Retinal pigment epithelial cell (primary cell): ENCODE data around the gene ZNF684.

Experiments
- DNase-seq: peaks from one replicate; pipeline ENCODE4 v3.0.0-alpha.2; 2010; ENCODE audit warnings: low read depth
- H3K4me3 ChIP-seq: 2 replicates; pipeline ENCODE4 v1.5.1; 2011; ENCODE audit warnings: mild to moderate bottlenecking, low read length, control low read depth, moderate library complexity
- CTCF ChIP-seq: conservative IDR thresholded peaks from 2 replicates; pipeline ENCODE4 v1.5.1; 2011; ENCODE audit warnings: low read depth, low read length, control low read depth, inconsistent platforms

Gene ZNF684

DNA sequence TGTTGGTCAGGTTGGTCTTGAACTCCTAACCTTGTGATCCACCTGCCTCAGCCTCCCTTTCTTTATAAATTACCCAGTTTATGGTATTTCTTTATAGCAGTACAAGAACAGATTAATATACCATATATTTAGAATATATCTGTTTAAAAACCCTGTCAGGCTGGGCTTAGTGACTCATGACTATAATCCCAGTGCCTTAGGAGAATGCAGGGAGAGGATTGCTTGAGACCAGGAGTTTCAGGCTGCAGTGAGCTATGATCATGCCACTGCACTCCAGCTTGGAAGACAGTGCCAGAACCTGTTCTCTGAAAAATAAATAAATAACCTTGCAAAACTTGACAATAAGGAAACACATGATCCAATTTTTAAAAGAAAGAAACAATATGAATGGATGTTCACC, 43.9 kb downstream of the ZNF684 start:
- no peak overlapping the region for H3K4me3 ChIP-seq
- TF ChIP-seq CTCF, result no peak
- peak; percentile 64 for DNase-seq

- no peak overlapping the region for H3K4me3 ChIP-seq
- no peak for TF ChIP-seq CTCF
- DNase-seq, result no peak
Measured at GRCh38 chr1:40582116-40582515, 50.7 kb downstream of the ZNF684 start.

- H3K4me3 ChIP-seq, result no peak overlapping the region
- TF ChIP-seq CTCF, result no peak
- no peak for DNase-seq
Measured at GRCh38 chr1:40583980-40584379, 52.5 kb downstream of the ZNF684 start.

GRCh38 chr1:40588586-40588985, 57.1 kb downstream of the ZNF684 start:
- no peak for DNase-seq
- no peak overlapping the region for H3K4me3 ChIP-seq
- no peak for TF ChIP-seq CTCF

GRCh38 chr1:40592107-40592803, 60.8 kb downstream of the ZNF684 start:
- TF ChIP-seq CTCF, result peak; percentile 53
- H3K4me3 ChIP-seq, result no peak overlapping the region
- DNase-seq, result no peak

DNA sequence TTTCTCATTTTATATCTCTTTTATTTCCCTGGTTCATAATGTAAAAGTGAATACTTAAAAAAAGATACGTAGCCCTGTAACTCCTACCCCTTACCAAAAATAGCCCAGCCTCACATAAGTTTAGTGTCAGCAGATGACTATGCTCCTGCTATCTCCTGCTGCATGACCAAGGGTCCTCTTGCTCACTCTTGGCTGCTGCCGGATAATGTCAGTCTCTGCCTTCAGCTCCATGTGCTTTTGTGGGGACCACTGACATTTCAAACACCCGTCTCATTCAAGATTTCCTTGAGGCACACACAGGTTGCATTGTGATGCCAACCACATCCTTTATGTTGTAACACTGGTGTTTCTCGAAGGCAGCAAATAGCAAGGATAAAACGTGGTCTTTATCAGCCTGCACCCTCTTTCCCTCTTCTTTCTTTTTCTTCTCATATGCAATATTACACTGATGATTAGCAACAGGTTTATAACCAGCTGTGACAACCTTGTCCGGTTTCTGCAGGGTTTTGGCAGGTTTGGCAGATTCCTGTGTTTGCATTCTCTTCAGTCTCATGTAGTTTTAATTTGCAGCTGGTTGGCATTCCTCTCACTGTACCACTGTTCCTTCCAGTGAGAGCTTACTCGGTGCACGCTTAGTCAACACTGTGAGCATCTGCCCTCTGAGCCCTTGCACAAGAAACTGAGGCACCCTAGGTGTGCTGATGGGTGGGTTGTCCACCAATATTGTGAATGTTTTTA, 62.2 kb downstream of the ZNF684 start:
- H3K4me3 ChIP-seq, result no peak overlapping the region

More for the DNA sequence above, 62.2 kb downstream of the ZNF684 start:
- DNase-seq, result no peak
- no peak for TF ChIP-seq CTCF
